DMS153 (cell line): ENCODE data around the gene SLC5A2.
A peak's percentile ranks its signal among the peaks of the same experiment; 100 is the strongest.
"Not testable (repeated sequence)": the region's sequence is repeated elsewhere in the genome, so short reads cannot be mapped to it uniquely, and the experiment has no call there.

Experiments used
- DNase-seq: peaks from one replicate; lab custom pipeline; 2025; lab: John Stamatoyannopoulos, UW

Gene SLC5A2

DNA sequence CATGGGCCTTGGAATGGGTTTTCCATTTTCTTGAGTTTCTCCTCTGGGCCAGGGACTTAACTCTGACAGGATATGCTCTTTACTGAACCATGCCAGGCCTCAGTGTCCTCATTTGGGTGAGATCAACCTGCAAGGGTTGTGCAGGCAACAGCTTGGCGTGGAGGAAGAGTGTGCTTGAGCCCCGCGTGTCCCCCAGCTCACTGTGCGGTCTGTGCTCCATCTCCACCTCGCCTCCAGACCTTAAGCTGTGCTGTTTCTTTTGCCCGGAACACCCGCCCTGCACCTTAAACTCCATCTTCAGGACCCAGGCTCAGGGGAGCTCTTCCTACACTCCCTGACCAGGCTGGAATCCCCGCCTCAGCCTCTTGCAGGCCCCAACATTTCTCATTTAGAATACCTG, 15.6 kb downstream of the SLC5A2 start:
- no peak for DNase-seq

GRCh38 chr16:31499928-31500327, 17.0 kb downstream of the SLC5A2 start:
- DNase-seq, result no peak

DNA sequence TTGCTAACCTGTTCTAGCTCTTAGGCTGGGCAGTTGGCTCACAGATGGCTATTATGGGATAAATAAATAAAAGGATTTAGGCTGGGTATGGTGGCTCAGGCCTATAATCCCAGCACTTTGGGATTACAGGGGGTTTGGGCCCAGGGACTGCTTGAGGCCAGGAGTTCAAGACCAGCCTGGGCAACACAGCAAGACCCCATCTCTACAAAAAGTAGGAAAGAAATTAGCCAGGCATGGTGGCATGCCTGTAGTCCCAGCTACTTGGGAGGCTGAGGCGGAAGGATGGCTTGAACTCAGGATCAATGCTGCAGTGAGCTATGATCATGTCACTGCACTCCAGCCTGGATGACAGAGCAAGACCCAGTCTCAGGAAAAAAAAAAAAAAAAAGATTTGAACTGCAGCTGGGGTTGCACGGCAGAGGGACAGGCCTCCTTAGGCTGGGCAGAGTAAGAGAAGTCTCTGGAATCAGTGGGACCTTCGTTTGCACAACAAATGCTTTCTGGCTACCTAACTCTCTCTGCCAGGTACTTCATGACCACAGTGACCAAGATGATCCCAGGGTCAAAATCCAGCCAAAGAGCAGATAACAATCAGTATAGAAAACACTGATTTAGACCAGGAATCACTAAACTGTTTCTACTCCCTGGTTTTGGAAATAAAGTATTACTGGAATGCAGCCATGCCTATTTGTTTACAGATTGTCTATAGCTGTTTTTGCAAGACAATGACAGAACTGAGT, 18.5 kb downstream of the SLC5A2 start:
- no peak for DNase-seq

GRCh38 chr16:31501966-31502348, 19.0 kb downstream of the SLC5A2 start:
- no peak for DNase-seq

DNA sequence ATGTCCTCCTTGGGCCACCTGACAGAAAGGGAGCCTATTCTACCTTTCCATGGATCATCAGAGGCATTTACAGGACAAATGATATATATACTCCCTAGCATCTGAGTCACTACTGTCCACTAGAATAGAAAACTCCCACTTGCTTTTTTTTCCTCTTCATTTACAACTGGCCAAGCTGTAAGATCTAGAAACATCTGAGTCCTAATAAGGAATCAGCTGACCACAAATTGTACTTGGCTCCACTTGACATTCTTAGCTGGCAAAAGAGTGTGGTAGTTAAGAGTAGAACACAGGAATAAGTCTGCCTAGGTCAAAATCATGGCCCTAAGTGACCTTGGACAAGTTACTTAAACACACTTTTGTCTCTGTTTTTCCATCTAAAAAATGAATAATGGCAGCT, 20.1 kb downstream of the SLC5A2 start:
- no peak for DNase-seq

DNA sequence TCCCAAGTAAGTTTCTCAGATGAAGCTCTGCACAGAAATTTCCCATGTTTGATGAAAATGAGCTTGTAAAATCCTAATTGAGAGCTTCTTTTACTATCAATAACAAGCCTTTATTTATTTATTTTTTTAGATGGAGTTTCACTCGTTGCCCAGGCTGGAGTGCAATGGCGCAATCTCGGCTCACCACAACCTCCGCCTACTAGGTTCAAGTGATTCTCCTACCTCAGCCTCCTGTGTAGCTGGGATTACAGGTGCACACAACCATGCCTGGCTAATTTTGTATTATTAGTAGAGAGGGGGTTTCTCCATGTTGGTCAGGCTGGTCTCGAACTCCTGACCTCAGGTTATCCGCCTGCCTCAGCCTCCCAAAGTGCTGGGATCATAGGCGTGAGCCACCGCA, 20.6 kb downstream of the SLC5A2 start:
- DNase-seq, result not testable (repeated sequence)

DNA sequence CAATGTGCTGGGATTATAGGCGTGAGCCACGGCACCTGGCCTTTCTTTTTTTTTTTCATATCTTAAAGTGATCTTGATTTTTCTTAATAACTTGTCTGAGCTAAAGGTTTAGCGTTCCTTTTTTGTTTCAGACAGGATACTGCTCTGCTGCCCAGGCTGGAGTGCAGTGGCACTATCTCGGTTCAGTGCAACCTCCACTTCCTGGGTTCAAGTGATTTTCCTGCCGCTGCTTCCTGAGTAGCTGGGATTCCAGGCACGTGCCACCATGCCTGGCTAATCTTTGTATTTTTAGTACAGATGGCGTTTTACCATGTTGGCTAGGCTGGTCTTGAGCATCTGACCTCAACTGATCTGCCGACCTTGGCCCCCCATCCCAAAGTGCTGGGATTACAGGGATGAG, 21.2 kb downstream of the SLC5A2 start:
- DNase-seq, result no peak

GRCh38 chr16:31505483-31505882, 22.6 kb downstream of the SLC5A2 start:
- DNase-seq, result no peak

- no peak for DNase-seq
Observed at GRCh38 chr16:31507617-31507928, 24.6 kb downstream of the SLC5A2 start.

- DNase-seq, result peak; percentile 21
Observed at GRCh38 chr16:31507929-31508705, 25.2 kb downstream of the SLC5A2 start, which contains the start of gene RUSF1. Gene RUSF1, minus strand, starts transcription at chr16:31508391. Its CDS starts 18 bp downstream, at chr16:31508373.

DNA sequence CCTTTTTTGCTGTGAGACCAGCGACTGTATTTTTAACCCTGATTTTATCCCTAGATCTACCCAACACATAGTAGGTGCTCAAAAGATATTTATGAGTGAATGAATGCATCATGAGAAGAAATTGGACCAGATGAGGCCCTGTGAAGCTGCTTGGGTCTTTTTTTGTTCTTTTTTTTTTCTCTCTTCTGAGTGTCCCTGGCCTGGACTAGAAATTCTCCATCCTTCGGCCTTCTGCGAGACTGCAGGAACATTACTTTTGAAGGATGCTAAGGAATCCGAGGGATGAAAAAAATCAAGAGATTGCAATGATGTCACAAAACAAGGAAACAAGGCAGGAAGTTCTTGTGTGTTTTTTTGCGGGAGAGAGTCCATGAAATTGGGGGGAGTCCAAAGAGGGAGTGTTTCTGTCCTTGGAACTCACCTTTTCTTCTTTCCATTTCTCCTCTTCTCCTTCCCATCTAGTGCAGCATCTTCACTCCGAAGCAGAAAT, 25.8 kb downstream of the SLC5A2 start:
- DNase-seq, result no peak

DNA sequence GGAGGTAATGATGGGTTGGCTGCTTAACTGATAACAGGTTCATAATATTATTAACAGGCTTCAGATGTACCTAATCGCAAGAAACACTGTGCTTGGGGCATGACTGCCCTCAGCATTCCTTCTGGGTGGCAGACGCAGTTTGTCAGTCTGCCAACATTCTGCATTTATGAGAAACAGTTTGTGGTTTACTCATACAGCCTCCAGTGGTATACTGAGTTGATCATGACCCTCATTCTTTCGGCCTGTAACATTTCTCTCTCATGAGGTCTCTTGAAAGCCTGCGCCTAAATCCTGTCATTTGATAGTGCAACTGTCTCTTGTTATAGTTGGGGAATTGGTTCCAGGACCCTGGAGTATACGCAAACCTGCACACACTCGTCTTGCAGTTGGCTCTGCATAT, 30.2 kb downstream of the SLC5A2 start:
- no peak for DNase-seq

- DNase-seq, result no peak
Observed at GRCh38 chr16:31513884-31514283, 31.0 kb downstream of the SLC5A2 start.

GRCh38 chr16:31517800-31518402, 35.0 kb downstream of the SLC5A2 start:
- no peak for DNase-seq

DNA sequence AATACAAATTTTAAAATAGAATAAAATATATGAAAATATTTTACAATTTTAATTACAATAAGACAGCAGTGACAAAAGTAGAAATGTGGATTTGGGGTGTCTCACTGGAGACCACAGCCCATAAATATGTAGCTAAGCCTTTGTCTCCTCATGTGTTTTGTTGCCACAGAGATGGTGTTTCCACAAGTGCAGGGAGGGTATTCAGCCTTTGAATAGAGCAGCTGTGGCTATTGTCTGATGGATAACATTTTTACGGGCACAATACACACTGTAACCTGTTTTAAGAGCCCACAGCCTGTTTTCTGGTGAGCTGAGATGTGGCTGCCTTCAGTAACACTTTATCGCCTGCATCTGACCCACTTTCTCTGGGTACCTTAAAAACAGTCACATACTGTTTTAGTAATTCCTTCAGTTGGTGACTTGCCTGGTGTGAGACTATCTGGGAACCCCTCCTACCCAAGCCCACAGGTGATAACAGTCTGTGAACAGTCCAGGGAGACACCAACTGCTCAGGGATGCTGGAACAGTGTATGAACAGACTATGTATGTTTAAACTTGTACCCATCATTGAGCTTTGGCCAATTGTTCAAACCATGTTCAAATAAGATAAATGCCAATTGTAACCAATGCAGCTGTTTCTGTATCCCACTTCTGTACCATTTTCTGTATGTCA, 37.0 kb downstream of the SLC5A2 start:
- peak; percentile 90 for DNase-seq

DNA sequence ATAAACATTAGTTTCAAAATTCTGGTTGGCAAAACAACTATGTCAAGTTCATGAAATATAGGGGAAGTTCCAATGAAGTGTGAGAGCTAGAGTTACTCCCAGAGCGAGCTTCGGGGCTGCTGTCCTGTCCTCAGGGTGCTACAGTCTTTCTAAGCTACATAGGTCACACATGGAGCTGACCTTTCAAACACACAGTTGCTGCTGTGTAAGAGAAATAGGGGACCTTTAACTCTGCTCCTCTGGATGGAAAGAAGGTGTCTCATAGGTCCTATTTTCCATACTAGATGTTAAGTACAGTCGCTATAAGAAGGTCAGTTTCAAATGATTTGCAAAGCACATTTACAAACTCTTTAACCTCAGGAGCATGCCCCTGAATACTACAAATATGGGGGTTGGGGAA, 38.4 kb downstream of the SLC5A2 start:
- no peak for DNase-seq

GRCh38 chr16:31522071-31522470, 39.1 kb downstream of the SLC5A2 start:
- no peak for DNase-seq

DNA sequence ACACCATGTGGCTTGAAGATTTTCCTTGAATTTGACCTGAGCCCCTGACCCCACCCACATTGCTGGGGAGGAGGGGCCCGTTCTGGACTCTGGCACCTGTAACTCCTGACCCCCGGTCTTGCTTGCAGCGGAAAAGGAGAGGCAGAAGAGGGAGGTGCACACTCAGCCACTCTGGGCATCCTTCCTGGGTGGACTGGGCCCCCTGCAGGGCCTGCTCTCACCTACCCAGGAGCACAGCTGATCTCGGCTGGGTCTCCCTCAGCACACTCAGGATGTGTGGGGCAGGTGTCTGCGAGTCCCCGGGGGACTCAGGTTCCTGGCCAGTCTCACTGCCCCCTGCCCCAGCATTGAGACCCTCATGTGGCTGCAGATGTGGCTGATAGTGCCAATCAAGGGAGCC, 40.8 kb downstream of the SLC5A2 start:
- DNase-seq, result not testable (repeated sequence)

DNA sequence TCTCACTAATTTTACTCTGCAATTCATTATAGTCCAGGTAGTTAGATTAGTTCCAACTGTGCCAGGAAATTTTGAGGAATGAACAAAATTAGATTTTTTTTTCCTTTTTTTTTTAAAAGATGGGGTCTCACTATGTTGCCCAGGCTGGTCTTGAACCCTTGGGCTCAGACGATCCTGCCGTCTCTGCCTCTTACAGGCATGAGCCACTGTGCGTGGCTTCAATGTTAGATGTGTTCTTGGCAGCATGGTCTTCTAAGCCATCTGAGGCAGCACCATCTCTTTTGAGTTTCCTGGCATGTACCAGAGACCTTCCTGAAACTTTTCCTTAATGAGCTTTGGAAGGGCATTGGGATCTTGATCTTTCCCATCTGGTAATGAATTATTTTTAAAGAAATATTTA, 42.2 kb downstream of the SLC5A2 start:
- DNase-seq, result no peak

DNA sequence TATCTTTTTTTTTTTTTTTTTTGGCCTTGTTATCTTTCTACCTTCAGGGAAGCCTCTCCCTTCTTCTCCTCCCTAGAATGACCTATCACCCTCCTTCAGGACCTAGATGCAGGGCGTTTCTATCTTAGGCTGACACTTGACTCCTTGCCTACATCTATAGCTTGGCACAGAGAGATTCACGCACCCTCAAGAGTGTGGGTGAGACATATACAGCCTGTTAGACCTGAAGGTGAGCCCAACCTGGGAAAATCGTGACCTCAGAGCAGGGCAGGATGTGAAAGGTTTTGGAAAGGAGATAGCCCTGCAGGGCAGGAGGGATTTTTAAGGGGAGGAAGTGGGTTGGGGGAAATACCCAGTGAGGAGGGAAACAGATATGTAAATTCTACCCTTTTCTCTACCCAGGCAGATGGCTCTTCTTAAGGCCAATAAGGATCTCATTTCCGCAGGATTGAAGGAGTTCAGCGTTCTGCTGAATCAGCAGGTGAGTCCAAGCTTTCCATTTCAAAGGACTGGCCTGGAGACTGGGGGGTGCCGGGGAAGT, 44.9 kb downstream of the SLC5A2 start, which contains the start of gene AHSP:
AHSP (plus strand) TSS at position 167 of the 541 bp plus-strand sequence; CDS start at position 407, 240 bp downstream.
- no peak for DNase-seq

DNA sequence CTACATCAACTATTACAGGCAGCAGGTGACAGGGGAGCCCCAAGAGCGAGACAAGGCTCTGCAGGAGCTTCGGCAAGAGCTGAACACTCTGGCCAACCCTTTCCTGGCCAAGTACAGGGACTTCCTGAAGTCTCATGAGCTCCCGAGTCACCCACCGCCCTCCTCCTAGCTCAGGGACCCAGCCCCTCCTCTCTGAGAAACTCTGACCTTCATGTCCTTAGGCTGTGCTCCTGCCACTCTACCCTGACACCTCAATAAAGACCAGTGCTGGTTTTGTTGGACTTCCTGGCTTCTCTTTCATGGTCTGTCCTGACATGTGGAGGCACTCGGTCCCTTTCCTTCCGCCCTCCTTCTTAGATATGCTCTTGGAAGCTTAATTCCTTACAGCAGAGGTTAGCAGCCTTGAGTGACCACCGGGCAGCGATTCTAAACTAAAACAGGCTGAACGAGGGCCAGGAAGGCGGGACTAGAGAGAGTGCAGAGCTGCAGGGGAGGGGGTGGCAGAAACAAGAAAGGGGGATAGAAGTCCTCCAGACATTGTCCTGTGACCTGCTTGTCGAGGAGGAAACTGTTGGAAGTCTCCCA, 45.7 kb downstream of the SLC5A2 start:
- DNase-seq, result no peak
